Brain microvascular endothelial cell (primary cell): ENCODE data around the gene LRP5.
"Not testable (repeated sequence)": the region's sequence is repeated elsewhere in the genome, so short reads cannot be mapped to it uniquely, and the experiment has no call there.

Source experiments
- DNase-seq: peaks from one replicate; pipeline ENCODE4 v3.0.0-alpha.2; 2020
- H3K27ac ChIP-seq: fragments of 250-450 bp; sonication (Bioruptor Pico); 2 replicates; pipeline ENCODE4 v1.5.1; 2020; ENCODE audit warnings: mild to moderate bottlenecking, moderate library complexity
- H3K27me3 ChIP-seq: fragments of 250-450 bp; sonication (Bioruptor Pico); replicated peaks from 2 replicates; pipeline ENCODE4 v1.5.1; 2020; ENCODE audit warnings: mild to moderate bottlenecking
- H3K36me3 ChIP-seq: fragments of 250-450 bp; sonication (Bioruptor Pico); replicated peaks from 2 replicates; pipeline ENCODE4 v1.5.1; 2020; ENCODE audit warnings: mild to moderate bottlenecking
- H3K4me3 ChIP-seq: 2 replicates; pipeline ENCODE4 v1.5.1; 2011; ENCODE audit warnings: low read depth, mild to moderate bottlenecking, control low read depth, low read length, moderate library complexity
- CTCF ChIP-seq: IDR thresholded peaks from 2 replicates; pipeline ENCODE4 v1.5.1; 2011; ENCODE audit warnings: low read depth, mild to moderate bottlenecking, moderate library complexity, low read length, control low read depth, inconsistent platforms; ENCODE audit errors: missing control alignments
- in situ Hi-C: cut with HindIII; loops from 2 replicates; pipeline ENCODE4 v1.10.0; 2017; ENCODE audit warnings: low sequenced_read_pairs, low pct_ligation_motif_present

LRP5 gene

GRCh38 chr11:68342459-68343158, 30.2 kb downstream of the LRP5 start:
- Histone ChIP-seq H3K27me3 (no peaks in the 10 kb centered on the region), H3K4me3 (no peak overlapping the region), H3K36me3 (no peaks in the 10 kb centered on the region), H3K27ac (no peak overlapping the region)
- TF ChIP-seq CTCF, result no peak
- in situ Hi-C loops, result no loop called here
- DNase-seq, result no peak

- TF ChIP-seq CTCF, result no peak
- Histone ChIP-seq H3K4me3 (no peak overlapping the region), H3K27me3 (no peaks in the 10 kb centered on the region), H3K36me3 (no peaks in the 10 kb centered on the region), H3K27ac (no peak overlapping the region)
- DNase-seq, result no peak
- in situ Hi-C loops, result no loop called here
Measured at GRCh38 chr11:68343761-68344256, 31.4 kb downstream of the LRP5 start.

GRCh38 chr11:68344821-68345220, 32.4 kb downstream of the LRP5 start:
- in situ Hi-C loops, H3K4me3 ChIP-seq, H3K36me3 ChIP-seq, H3K27me3 ChIP-seq, H3K27ac ChIP-seq, DNase-seq: not testable (repeated sequence)

GRCh38 chr11:68345776-68346461, 33.5 kb downstream of the LRP5 start:
- H3K27me3 ChIP-seq, result no peaks in the 10 kb centered on the region
- in situ Hi-C loops, result no loop called here
- H3K4me3 ChIP-seq, result no peak overlapping the region
- DNase-seq, result no peak
- no peak overlapping the region for H3K27ac ChIP-seq
- TF ChIP-seq CTCF, result no peak
- no peaks in the 10 kb centered on the region for H3K36me3 ChIP-seq

GRCh38 chr11:68346462-68346790, 34.0 kb downstream of the LRP5 start:
- no peak for TF ChIP-seq CTCF
- no peak for DNase-seq
- Histone ChIP-seq H3K27me3 (no peaks in the 10 kb centered on the region), H3K27ac (no peak overlapping the region), H3K36me3 (no peaks in the 10 kb centered on the region), H3K4me3 (no peak overlapping the region)
- in situ Hi-C loops, result no loop called here

- TF ChIP-seq CTCF, result no peak
- DNase-seq, result no peak
- Histone ChIP-seq H3K27me3 (no peaks in the 10 kb centered on the region), H3K27ac (no peak overlapping the region), H3K4me3 (no peak overlapping the region), H3K36me3 (no peaks in the 10 kb centered on the region)
- in situ Hi-C loops, result no loop called here
Measured at GRCh38 chr11:68347345-68347744, 35.0 kb downstream of the LRP5 start.
